ENCODE measurements around the gene CITED2.

- TF ChIP-seq, protein P1, sequence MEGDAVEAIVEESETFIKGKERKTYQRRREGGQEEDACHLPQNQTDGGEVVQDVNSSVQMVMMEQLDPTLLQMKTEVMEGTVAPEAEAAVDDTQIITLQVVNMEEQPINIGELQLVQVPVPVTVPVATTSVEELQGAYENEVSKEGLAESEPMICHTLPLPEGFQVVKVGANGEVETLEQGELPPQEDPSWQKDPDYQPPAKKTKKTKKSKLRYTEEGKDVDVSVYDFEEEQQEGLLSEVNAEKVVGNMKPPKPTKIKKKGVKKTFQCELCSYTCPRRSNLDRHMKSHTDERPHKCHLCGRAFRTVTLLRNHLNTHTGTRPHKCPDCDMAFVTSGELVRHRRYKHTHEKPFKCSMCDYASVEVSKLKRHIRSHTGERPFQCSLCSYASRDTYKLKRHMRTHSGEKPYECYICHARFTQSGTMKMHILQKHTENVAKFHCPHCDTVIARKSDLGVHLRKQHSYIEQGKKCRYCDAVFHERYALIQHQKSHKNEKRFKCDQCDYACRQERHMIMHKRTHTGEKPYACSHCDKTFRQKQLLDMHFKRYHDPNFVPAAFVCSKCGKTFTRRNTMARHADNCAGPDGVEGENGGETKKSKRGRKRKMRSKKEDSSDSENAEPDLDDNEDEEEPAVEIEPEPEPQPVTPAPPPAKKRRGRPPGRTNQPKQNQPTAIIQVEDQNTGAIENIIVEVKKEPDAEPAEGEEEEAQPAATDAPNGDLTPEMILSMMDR (IDR thresholded peaks at IDR 0.05): no peak
- no peak for TF ChIP-seq POLR2A (IDR thresholded peaks at IDR 0.05)
These were observed 45.2 kb downstream of the CITED2 start for GRCh38 chr6:139329224-139329623.

Data from body of pancreas (tissue), 4 donors.